Measurements from ENCODE around the gene CSK.

DNA sequence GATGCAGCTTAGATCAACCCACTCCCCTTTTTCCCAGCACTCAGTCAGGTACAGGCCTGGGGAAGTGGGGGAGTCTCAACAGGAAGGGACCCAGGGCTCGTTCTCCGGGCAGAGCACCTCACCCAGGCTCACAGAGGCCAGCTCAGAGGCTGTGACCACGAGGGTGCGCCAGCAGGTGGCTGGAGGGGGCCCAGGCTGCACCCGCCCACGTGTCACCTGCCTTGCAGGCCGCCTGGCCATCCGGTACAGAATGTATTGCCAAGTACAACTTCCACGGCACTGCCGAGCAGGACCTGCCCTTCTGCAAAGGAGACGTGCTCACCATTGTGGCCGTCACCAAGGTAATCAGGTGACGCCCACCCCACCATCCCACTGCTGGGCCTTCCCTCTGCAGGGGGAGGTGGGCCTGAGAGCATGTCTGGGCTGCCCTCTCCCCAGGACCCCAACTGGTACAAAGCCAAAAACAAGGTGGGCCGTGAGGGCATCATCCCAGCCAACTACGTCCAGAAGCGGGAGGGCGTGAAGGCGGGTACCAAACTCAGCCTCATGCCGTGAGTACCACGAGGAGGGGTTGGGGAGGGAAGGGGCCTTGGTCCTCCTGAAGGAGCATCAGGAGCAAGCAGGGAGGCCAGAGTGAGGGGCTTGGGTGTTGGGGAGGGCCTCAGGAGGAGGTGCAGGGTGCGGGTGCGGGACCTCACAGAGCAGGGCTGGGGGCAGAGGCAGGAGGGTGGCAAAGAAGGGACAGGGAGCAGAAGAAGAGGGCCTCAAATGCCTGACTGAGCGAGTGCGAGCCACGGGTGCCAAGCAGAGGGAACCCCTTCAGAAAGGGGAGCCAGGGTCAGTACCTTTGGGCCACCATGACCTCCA, 16.7 kb downstream of the CSK start:
- TF ChIP-seq, protein P1, sequence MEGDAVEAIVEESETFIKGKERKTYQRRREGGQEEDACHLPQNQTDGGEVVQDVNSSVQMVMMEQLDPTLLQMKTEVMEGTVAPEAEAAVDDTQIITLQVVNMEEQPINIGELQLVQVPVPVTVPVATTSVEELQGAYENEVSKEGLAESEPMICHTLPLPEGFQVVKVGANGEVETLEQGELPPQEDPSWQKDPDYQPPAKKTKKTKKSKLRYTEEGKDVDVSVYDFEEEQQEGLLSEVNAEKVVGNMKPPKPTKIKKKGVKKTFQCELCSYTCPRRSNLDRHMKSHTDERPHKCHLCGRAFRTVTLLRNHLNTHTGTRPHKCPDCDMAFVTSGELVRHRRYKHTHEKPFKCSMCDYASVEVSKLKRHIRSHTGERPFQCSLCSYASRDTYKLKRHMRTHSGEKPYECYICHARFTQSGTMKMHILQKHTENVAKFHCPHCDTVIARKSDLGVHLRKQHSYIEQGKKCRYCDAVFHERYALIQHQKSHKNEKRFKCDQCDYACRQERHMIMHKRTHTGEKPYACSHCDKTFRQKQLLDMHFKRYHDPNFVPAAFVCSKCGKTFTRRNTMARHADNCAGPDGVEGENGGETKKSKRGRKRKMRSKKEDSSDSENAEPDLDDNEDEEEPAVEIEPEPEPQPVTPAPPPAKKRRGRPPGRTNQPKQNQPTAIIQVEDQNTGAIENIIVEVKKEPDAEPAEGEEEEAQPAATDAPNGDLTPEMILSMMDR (IDR thresholded peaks at IDR 0.05), result no peak
- TF ChIP-seq EP300 (IDR thresholded peaks at IDR 0.05) (no peak), POLR2A (IDR thresholded peaks at IDR 0.05) (no peak)
